H7 (cell line): Measurements from ENCODE around the gene MAP3K15. TPM values are rescaled to one million over a fixed set of nuclear protein-coding genes. Genes with fewer than 3 reads are reported as not detected.

Source experiments
- DNase-seq: peaks from one replicate; pipeline ENCODE4 v3.0.0; 2012
- H3K27me3 ChIP-seq: 2 replicates; pipeline ENCODE4 v1.6.0; 2011; ENCODE audit warnings: mild to moderate bottlenecking, low read length; ENCODE audit not compliant: control insufficient read depth, insufficient read depth
- H3K36me3 ChIP-seq: replicated peaks from 2 replicates; pipeline ENCODE4 v1.5.1; 2011; ENCODE audit warnings: low read length; ENCODE audit not compliant: control insufficient read depth, insufficient read depth
- H3K4me3 ChIP-seq: 2 replicates; pipeline ENCODE4 v1.5.1; 2011; ENCODE audit warnings: low read depth, mild to moderate bottlenecking, control low read depth, low read length, moderate library complexity; ENCODE audit not compliant: insufficient read depth
- total RNA-seq: library from RNA; depleted of rRNA; stranded (reverse); fragments of >200 nt; shearing (Covaris generic); gene quantifications from 2 replicates; pipeline ENCODE4 v1.2.3, GENCODE V29; 2014; rRNA removed

MAP3K15 gene
- total RNA-seq, 1 experiment from 2014 or later: 2.3 TPM

GRCh38 chrX:19331831-19332230 lies 183.5 kb downstream of the MAP3K15 start:
- DNase-seq: no peak
- Histone ChIP-seq H3K4me3 (no peak overlapping the region), H3K36me3 (no peaks in the 10 kb centered on the region), H3K27me3 (no peaks in the 10 kb centered on the region)

GRCh38 chrX:19326567-19326966 lies 188.7 kb downstream of the MAP3K15 start:
- H3K4me3 ChIP-seq: no peak overlapping the region
- H3K36me3 ChIP-seq: no peaks in the 10 kb centered on the region
- no peaks in the 10 kb centered on the region for H3K27me3 ChIP-seq
- DNase-seq: no peak

Other genes with a start within 250 kb of the MAP3K15 start
- gene PDHA1, start 171.6 kb downstream of the MAP3K15 start, total RNA-seq: 237 and 271 TPM in 2 replicates